ENCODE data around the gene APBA3.

The APBA3 gene

GRCh38 chr19:3721131-3721886, 40.2 kb downstream of the APBA3 start:
- Histone ChIP-seq H3K27me3 (ENCODE audit: insufficient read depth, insufficient read length) (no peaks in the 10 kb centered on the region), H3K4me1 (ENCODE audit: insufficient read depth, insufficient read length) (peaks cover 15% of the 10 kb centered on the region), H3K36me3 (ENCODE audit: insufficient read depth, insufficient read length, low read length) (no peaks in the 10 kb centered on the region), H3K9ac (ENCODE audit: insufficient read length, low read depth) (no peak overlapping the region), H3K4me3 (ENCODE audit: insufficient read length, low read depth) (peak overlapping the region; percentile 60), H3K9me3 (ENCODE audit: insufficient read depth, low read length) (no peaks in the 10 kb centered on the region)
- TF ChIP-seq SUZ12 (IDR thresholded peaks at IDR 0.05; ENCODE audit: extremely low read depth, insufficient read depth, insufficient read length) = no peak
- TF ChIP-seq YY1 (IDR thresholded peaks at IDR 0.05; ENCODE audit: insufficient read depth, insufficient read length) = no peak
- TF ChIP-seq ZNF274 (IDR thresholded peaks at IDR 0.05; ENCODE audit: low read depth, low read length) = no peak
- peak; percentile 97 for DNase-seq (ENCODE audit: low read depth, low spot score)

GRCh38 chr19:3720349-3720917, 41.1 kb downstream of the APBA3 start:
- Histone ChIP-seq H3K27me3 (ENCODE audit: insufficient read depth, insufficient read length) (no peaks in the 10 kb centered on the region), H3K36me3 (ENCODE audit: insufficient read depth, insufficient read length, low read length) (no peaks in the 10 kb centered on the region), H3K9ac (ENCODE audit: insufficient read length, low read depth) (no peak overlapping the region), H3K4me1 (ENCODE audit: insufficient read depth, insufficient read length) (peaks cover 11% of the 10 kb centered on the region), H3K9me3 (ENCODE audit: insufficient read depth, low read length) (no peaks in the 10 kb centered on the region), H3K4me3 (ENCODE audit: insufficient read length, low read depth) (no peak overlapping the region)
- TF ChIP-seq ZNF274 (IDR thresholded peaks at IDR 0.05; ENCODE audit: low read depth, low read length) (no peak), SUZ12 (IDR thresholded peaks at IDR 0.05; ENCODE audit: extremely low read depth, insufficient read depth, insufficient read length) (no peak), YY1 (IDR thresholded peaks at IDR 0.05; ENCODE audit: insufficient read depth, insufficient read length) (no peak)
- DNase-seq (ENCODE audit: low read depth, low spot score) = no peak

GRCh38 chr19:3719868-3720267, 41.6 kb downstream of the APBA3 start:
- no peak for TF ChIP-seq ZNF274 (IDR thresholded peaks at IDR 0.05; ENCODE audit: low read depth, low read length)
- no peak for TF ChIP-seq YY1 (IDR thresholded peaks at IDR 0.05; ENCODE audit: insufficient read depth, insufficient read length)
- no peak for DNase-seq (ENCODE audit: low read depth, low spot score)
- Histone ChIP-seq H3K9me3 (ENCODE audit: insufficient read depth, low read length) (no peaks in the 10 kb centered on the region), H3K27me3 (ENCODE audit: insufficient read depth, insufficient read length) (no peaks in the 10 kb centered on the region), H3K4me3 (ENCODE audit: insufficient read length, low read depth) (no peak overlapping the region), H3K9ac (ENCODE audit: insufficient read length, low read depth) (no peak overlapping the region), H3K4me1 (ENCODE audit: insufficient read depth, insufficient read length) (peaks cover 11% of the 10 kb centered on the region), H3K36me3 (ENCODE audit: insufficient read depth, insufficient read length, low read length) (no peaks in the 10 kb centered on the region)

GRCh38 chr19:3716147-3716668, 45.3 kb downstream of the APBA3 start:
- Histone ChIP-seq H3K36me3 (ENCODE audit: insufficient read depth, insufficient read length, low read length) (no peaks in the 10 kb centered on the region), H3K4me3 (ENCODE audit: insufficient read length, low read depth) (no peak overlapping the region), H3K9me3 (ENCODE audit: insufficient read depth, low read length) (no peaks in the 10 kb centered on the region), H3K27me3 (ENCODE audit: insufficient read depth, insufficient read length) (no peaks in the 10 kb centered on the region), H3K4me1 (ENCODE audit: insufficient read depth, insufficient read length) (peaks cover 3% of the 10 kb centered on the region), H3K9ac (ENCODE audit: insufficient read length, low read depth) (no peak overlapping the region)
- TF ChIP-seq YY1 (IDR thresholded peaks at IDR 0.05; ENCODE audit: insufficient read depth, insufficient read length) (no peak), SUZ12 (IDR thresholded peaks at IDR 0.05; ENCODE audit: extremely low read depth, insufficient read depth, insufficient read length) (no peak), ZNF274 (IDR thresholded peaks at IDR 0.05; ENCODE audit: low read depth, low read length) (no peak)
- no peak for DNase-seq (ENCODE audit: low read depth, low spot score)

- H3K4me1 ChIP-seq (ENCODE audit: insufficient read depth, insufficient read length) = peaks cover 15% of the 10 kb centered on the region
- H3K27me3 ChIP-seq (ENCODE audit: insufficient read depth, insufficient read length) = peaks cover 14% of the 10 kb centered on the region
- TF ChIP-seq YY1 (IDR thresholded peaks at IDR 0.05; ENCODE audit: insufficient read depth, insufficient read length) = no peak
- TF ChIP-seq ZNF274 (IDR thresholded peaks at IDR 0.05; ENCODE audit: low read depth, low read length) = no peak
- no peak for TF ChIP-seq SUZ12 (IDR thresholded peaks at IDR 0.05; ENCODE audit: extremely low read depth, insufficient read depth, insufficient read length)
- H3K9ac ChIP-seq (ENCODE audit: insufficient read length, low read depth) = no peak overlapping the region
- H3K36me3 ChIP-seq (ENCODE audit: insufficient read depth, insufficient read length, low read length) = no peaks in the 10 kb centered on the region
- DNase-seq (ENCODE audit: low read depth, low spot score) = no peak
- no peaks in the 10 kb centered on the region for H3K9me3 ChIP-seq (ENCODE audit: insufficient read depth, low read length)
- H3K4me3 ChIP-seq (ENCODE audit: insufficient read length, low read depth) = no peak overlapping the region
Observed at GRCh38 chr19:3712663-3713611, 48.6 kb downstream of the APBA3 start.

- H3K9ac ChIP-seq (ENCODE audit: insufficient read length, low read depth) = peak overlapping the region; percentile 46
- H3K4me1 ChIP-seq (ENCODE audit: insufficient read depth, insufficient read length) = peaks cover 18% of the 10 kb centered on the region
- H3K36me3 ChIP-seq (ENCODE audit: insufficient read depth, insufficient read length, low read length) = no peaks in the 10 kb centered on the region
- H3K9me3 ChIP-seq (ENCODE audit: insufficient read depth, low read length) = no peaks in the 10 kb centered on the region
- no peak for DNase-seq (ENCODE audit: low read depth, low spot score)
- H3K4me3 ChIP-seq (ENCODE audit: insufficient read length, low read depth) = no peak overlapping the region
- TF ChIP-seq ZNF274 (IDR thresholded peaks at IDR 0.05; ENCODE audit: low read depth, low read length) (no peak), YY1 (IDR thresholded peaks at IDR 0.05; ENCODE audit: insufficient read depth, insufficient read length) (no peak), SUZ12 (IDR thresholded peaks at IDR 0.05; ENCODE audit: extremely low read depth, insufficient read depth, insufficient read length) (no peak)
- H3K27me3 ChIP-seq (ENCODE audit: insufficient read depth, insufficient read length) = peaks cover 17% of the 10 kb centered on the region
Observed at GRCh38 chr19:3710265-3710812, 51.2 kb downstream of the APBA3 start.

Measured in NT2/D1 (cell line).